ENCODE results near the gene AP5B1. TPM values are rescaled to one million over a fixed set of nuclear protein-coding genes. Genes with fewer than 3 reads are reported as not detected.

AP5B1 gene
- total and polyA plus RNA-seq, 2 experiments from 2014 or later = 3.1 to 16.1 TPM

DNA sequence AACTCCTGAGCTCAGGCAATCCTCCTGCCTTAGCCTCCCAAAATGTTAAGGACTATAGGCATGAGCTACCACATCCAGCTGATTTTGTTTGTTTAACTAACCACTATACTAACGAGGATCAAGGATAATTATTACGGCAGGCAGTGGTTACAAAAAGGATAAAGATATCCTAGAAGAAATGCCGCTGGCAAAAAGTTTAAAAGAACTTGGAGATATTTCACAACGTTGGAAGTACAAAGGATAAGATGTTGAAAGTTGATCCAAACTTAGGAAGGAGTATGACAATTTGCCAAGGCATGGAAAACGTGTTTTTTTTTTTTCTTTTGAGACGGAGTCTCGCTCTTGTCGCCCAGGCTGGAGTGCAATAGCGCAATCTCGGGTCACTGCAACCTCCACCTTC is 13.4 kb downstream of the AP5B1 start:
- H3K27ac ChIP-seq (ENCODE audit: low read depth) = no peak overlapping the region
- TF ChIP-seq CREB1 (CRISPR knock-in tag; IDR thresholded peaks at IDR 0.05; ENCODE audit: low read depth) (no peak), NANOG (IDR thresholded peaks at IDR 0.05; ENCODE audit: borderline replicate concordance) (no peak), ZNF331 (CRISPR knock-in tag; IDR thresholded peaks at IDR 0.05; ENCODE audit: low read depth) (no peak), EZH2phosphoT487 (IDR thresholded peaks at IDR 0.05; ENCODE audit: unreplicated experiment) (no peak), EZH2 (IDR thresholded peaks at IDR 0.05; ENCODE audit: low read depth, unreplicated experiment) (no peak)
- H4K20me1 ChIP-seq (replicated peaks; ENCODE audit: insufficient read depth) = no peaks in the 10 kb centered on the region
- Mint-ChIP-seq H3K9me3 (peaks cover 18% of the 10 kb centered on the region), H3K36me3 (ENCODE audit: low read depth) (no peaks in the 10 kb centered on the region), H3K27ac (no peak overlapping the region), H3K4me1 (no peaks in the 10 kb centered on the region), H3K4me3 (no peak overlapping the region), H3K27me3 (ENCODE audit: insufficient read depth, low read depth, poor library complexity) (no peaks in the 10 kb centered on the region)
- no peaks in the 10 kb centered on the region for H3F3A ChIP-seq (replicated peaks; ENCODE audit: low read depth)
- no peaks in the 10 kb centered on the region for H3K27me3 ChIP-seq (ENCODE audit: insufficient read depth)
- no peak overlapping the region for H3K4me3 ChIP-seq
- no peak for ATAC-seq
- H2AFZ ChIP-seq = no peak overlapping the region
- no peaks in the 10 kb centered on the region for H3K79me2 ChIP-seq (replicated peaks; ENCODE audit: insufficient read depth)
- no peak for DNase-seq (ENCODE audit: low spot score)
- H3K4me1 ChIP-seq (ENCODE audit: insufficient read depth) = no peaks in the 10 kb centered on the region
- H3K4me2 ChIP-seq = no peak overlapping the region
- H3K9me2 ChIP-seq (ENCODE audit: insufficient read depth) = no peaks in the 10 kb centered on the region
- H3K36me3 ChIP-seq (ENCODE audit: insufficient read depth) = no peaks in the 10 kb centered on the region

DNA sequence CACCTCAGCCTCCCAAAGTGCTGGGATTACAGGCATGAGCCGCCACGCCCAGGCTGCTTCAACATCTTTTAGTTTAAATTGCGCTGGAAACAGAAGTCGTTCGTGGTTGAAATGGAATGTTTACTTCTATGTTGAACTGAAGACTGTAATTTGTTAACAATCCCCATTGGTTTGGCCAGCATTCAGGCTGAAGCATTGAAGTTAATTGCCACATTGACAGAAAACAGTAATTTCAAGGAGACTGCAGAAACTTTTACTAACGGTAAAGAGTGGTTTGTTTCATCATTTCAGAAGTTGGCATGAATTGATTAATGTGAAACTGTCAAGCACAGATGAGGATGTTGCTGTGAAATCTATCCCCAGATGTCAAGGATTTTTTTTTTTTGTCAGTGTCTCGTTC is 14.2 kb downstream of the AP5B1 start:
- Histone ChIP-seq H3K4me1 (ENCODE audit: insufficient read depth) (no peaks in the 10 kb centered on the region), H3F3A (replicated peaks; ENCODE audit: low read depth) (no peaks in the 10 kb centered on the region), H3K36me3 (ENCODE audit: insufficient read depth) (no peaks in the 10 kb centered on the region), H2AFZ (no peak overlapping the region), H3K27me3 (ENCODE audit: insufficient read depth) (no peaks in the 10 kb centered on the region), H3K79me2 (replicated peaks; ENCODE audit: insufficient read depth) (no peaks in the 10 kb centered on the region), H3K4me3 (no peak overlapping the region), H3K27ac (ENCODE audit: low read depth) (no peak overlapping the region), H3K9me2 (ENCODE audit: insufficient read depth) (no peaks in the 10 kb centered on the region), H4K20me1 (replicated peaks; ENCODE audit: insufficient read depth) (no peaks in the 10 kb centered on the region), H3K4me2 (no peak overlapping the region)
- Mint-ChIP-seq H3K27ac (no peak overlapping the region), H3K9me3 (peaks cover 19% of the 10 kb centered on the region), H3K36me3 (ENCODE audit: low read depth) (no peaks in the 10 kb centered on the region), H3K4me3 (no peak overlapping the region), H3K27me3 (ENCODE audit: insufficient read depth, low read depth, poor library complexity) (no peaks in the 10 kb centered on the region), H3K4me1 (no peaks in the 10 kb centered on the region)
- no peak for ATAC-seq
- DNase-seq (ENCODE audit: low spot score) = no peak
- no peak for TF ChIP-seq ZNF114 (CRISPR knock-in tag; IDR thresholded peaks at IDR 0.05)
- TF ChIP-seq EZH2phosphoT487 (IDR thresholded peaks at IDR 0.05; ENCODE audit: unreplicated experiment) = no peak
- TF ChIP-seq, protein P1, sequence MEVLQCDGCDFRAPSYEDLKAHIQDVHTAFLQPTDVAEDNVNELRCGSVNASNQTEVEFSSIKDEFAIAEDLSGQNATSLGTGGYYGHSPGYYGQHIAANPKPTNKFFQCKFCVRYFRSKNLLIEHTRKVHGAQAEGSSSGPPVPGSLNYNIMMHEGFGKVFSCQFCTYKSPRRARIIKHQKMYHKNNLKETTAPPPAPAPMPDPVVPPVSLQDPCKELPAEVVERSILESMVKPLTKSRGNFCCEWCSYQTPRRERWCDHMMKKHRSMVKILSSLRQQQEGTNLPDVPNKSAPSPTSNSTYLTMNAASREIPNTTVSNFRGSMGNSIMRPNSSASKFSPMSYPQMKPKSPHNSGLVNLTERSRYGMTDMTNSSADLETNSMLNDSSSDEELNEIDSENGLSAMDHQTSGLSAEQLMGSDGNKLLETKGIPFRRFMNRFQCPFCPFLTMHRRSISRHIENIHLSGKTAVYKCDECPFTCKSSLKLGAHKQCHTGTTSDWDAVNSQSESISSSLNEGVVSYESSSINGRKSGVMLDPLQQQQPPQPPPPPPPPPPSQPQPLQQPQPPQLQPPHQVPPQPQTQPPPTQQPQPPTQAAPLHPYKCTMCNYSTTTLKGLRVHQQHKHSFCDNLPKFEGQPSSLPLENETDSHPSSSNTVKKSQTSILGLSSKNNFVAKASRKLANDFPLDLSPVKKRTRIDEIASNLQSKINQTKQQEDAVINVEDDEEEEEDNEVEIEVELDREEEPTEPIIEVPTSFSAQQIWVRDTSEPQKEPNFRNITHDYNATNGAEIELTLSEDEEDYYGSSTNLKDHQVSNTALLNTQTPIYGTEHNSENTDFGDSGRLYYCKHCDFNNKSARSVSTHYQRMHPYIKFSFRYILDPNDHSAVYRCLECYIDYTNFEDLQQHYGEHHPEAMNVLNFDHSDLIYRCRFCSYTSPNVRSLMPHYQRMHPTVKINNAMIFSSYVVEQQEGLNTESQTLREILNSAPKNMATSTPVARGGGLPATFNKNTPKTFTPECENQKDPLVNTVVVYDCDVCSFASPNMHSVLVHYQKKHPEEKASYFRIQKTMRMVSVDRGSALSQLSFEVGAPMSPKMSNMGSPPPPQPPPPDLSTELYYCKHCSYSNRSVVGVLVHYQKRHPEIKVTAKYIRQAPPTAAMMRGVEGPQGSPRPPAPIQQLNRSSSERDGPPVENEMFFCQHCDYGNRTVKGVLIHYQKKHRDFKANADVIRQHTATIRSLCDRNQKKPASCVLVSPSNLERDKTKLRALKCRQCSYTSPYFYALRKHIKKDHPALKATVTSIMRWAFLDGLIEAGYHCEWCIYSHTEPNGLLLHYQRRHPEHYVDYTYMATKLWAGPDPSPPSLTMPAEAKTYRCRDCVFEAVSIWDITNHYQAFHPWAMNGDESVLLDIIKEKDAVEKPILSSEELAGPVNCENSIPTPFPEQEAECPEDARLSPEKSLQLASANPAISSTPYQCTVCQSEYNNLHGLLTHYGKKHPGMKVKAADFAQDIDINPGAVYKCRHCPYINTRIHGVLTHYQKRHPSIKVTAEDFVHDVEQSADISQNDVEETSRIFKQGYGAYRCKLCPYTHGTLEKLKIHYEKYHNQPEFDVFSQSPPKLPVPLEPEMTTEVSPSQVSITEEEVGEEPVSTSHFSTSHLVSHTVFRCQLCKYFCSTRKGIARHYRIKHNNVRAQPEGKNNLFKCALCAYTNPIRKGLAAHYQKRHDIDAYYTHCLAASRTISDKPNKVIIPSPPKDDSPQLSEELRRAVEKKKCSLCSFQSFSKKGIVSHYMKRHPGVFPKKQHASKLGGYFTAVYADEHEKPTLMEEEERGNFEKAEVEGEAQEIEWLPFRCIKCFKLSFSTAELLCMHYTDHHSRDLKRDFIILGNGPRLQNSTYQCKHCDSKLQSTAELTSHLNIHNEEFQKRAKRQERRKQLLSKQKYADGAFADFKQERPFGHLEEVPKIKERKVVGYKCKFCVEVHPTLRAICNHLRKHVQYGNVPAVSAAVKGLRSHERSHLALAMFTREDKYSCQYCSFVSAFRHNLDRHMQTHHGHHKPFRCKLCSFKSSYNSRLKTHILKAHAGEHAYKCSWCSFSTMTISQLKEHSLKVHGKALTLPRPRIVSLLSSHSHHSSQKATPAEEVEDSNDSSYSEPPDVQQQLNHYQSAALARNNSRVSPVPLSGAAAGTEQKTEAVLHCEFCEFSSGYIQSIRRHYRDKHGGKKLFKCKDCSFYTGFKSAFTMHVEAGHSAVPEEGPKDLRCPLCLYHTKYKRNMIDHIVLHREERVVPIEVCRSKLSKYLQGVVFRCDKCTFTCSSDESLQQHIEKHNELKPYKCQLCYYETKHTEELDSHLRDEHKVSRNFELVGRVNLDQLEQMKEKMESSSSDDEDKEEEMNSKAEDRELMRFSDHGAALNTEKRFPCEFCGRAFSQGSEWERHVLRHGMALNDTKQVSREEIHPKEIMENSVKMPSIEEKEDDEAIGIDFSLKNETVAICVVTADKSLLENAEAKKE (CRISPR knock-in tag; IDR thresholded peaks at IDR 0.05) = no peak
- TF ChIP-seq STAT1 (IDR thresholded peaks at IDR 0.05; ENCODE audit: unreplicated experiment) = no peak
- TF ChIP-seq, protein P2, sequence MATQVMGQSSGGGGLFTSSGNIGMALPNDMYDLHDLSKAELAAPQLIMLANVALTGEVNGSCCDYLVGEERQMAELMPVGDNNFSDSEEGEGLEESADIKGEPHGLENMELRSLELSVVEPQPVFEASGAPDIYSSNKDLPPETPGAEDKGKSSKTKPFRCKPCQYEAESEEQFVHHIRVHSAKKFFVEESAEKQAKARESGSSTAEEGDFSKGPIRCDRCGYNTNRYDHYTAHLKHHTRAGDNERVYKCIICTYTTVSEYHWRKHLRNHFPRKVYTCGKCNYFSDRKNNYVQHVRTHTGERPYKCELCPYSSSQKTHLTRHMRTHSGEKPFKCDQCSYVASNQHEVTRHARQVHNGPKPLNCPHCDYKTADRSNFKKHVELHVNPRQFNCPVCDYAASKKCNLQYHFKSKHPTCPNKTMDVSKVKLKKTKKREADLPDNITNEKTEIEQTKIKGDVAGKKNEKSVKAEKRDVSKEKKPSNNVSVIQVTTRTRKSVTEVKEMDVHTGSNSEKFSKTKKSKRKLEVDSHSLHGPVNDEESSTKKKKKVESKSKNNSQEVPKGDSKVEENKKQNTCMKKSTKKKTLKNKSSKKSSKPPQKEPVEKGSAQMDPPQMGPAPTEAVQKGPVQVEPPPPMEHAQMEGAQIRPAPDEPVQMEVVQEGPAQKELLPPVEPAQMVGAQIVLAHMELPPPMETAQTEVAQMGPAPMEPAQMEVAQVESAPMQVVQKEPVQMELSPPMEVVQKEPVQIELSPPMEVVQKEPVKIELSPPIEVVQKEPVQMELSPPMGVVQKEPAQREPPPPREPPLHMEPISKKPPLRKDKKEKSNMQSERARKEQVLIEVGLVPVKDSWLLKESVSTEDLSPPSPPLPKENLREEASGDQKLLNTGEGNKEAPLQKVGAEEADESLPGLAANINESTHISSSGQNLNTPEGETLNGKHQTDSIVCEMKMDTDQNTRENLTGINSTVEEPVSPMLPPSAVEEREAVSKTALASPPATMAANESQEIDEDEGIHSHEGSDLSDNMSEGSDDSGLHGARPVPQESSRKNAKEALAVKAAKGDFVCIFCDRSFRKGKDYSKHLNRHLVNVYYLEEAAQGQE (IDR thresholded peaks at IDR 0.05; ENCODE audit: unreplicated experiment) = no peak

Data from GM23338 (cell line).